HTR-8/SVneo (cell line): Measurements from ENCODE around the gene ATP11A.
"Not testable (repeated sequence)": the region's sequence is repeated elsewhere in the genome, so short reads cannot be mapped to it uniquely, and the experiment has no call there.

ENCODE experiments used
- DNase-seq: peaks from one replicate; pipeline ENCODE4 v3.0.0; 2011; ENCODE audit warnings: low spot score, mixed read lengths; ENCODE audit not compliant: insufficient read length
- FAIRE-seq: peaks from 2 replicates; lab custom pipeline; 2011; peaks lifted over from hg19 to GRCh38; lab: Jason Lieb, UNC

The ATP11A gene

DNA sequence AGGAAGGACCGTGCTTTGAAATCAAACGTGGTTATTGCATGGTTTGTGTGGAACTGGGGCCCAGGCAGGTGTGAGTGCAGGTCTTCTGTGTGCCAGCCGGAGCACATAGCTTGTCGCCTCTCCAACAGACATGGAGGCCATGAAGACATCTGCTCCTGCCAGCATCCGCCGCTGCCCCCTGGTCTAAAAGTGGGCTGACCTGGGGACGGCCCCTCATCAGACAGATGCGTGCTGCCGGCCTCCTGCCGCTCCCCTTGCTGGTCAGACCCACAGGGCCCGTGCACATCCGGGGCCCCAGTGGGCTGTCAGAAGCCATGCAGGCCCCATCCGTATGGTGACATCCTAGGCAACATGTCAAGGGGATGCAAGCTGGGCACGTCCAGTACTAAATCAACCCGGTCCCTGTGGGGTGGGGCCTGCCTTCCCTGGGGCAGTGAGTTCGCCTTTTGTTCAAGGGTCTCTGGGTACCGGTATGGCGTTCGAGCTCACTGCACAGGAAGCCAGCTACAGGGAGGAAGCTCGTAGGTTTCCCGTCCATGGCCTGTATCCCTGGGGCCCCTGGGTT, 191.2 kb downstream of the ATP11A start:
- FAIRE-seq: no peak
- no peak for DNase-seq

DNA sequence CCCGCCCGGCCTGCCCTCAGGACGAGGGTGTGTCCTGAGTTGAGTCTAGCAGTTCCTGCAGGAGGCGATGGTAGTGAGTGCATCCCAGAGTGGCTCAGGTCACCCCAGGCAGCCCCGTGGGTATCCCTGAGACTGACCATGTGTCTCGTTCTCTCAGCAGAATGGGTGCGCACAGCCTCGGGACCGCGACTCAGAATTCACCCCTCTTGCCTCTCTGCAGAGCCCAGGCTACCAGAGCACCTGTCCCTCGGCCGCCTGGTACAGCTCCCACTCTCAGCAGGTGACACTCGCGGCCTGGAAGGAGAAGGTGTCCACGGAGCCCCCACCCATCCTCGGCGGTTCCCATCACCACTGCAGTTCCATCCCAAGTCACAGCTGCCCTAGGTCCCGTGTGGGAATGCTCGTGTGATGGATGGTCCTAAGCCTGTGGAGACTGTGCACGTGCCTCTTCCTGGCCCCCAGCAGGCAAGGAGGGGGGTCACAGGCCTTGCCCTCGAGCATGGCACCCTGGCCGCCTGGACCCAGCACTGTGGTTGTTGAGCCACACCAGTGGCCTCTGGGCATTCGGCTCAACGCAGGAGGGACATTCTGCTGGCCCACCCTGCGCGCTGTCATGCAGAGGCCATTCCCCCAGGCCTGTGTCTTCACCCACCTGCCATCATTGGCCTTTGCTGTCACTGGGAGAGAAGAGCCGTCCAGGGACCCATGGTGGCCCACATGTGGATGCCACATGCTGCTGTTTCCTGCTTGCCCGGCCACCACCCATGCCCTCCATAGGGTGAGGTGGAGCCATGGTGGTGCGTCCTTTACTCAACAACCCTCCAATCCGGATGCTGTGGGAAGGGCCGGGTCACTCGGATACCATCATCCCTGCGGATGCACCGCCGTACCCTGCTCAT, 192.1 kb downstream of the ATP11A start:
- DNase-seq: no peak
- FAIRE-seq: no peak

- FAIRE-seq (no peak), DNase-seq (no peak)
These were observed 192.8 kb downstream of the ATP11A start for GRCh38 chr13:112882555-112883024.

DNA sequence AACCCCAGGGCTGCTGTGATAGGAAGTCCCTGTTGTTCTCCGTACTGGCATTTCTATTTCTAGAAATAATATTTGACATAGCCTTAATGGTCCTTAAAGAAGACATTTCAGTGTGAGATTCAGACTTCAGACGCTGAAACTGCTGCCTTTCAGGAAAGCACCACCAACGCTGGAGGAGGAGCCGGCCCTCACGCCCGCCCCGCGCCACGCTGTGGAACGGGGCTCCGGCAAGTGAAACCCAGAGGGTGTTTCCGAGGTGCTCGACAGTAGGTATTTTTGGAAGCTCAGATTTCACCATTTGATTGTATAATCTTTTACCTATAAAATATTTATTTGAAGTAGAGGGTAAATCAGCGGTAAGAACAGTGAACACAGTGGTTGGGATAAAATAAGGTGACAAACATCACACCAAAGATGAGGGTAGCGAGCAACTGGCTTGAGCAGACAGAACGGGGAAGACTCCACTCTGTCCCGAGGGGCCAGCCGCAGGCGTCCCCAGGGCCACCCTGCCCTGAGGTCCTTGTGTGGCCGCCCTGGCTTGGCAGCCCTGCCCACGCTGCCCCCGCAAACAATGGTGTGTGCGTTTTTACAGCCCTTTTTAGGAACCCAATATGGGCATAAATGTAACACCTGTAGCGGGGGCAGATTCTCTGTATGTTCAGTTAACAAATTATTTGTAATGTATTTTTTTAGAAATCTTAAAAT, 193.6 kb downstream of the ATP11A start:
- DNase-seq (no peak), FAIRE-seq (no peak)

DNA sequence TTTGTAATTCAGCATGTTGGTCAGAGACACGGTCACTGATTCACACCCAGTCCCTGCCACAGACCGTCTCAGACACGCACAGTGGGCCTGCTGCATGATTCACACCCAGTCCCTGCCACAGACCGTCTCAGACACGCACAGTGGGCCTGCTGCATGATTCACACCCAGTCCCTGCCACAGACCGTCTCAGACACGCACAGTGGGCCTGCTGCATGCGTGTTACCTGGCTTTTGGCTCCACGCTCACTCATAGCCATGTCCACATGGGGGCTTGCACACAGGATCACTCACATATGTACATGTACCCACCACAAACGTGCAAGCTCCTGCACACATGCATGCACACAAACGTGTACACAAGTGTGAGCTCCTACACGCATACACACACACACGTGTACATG, 194.9 kb downstream of the ATP11A start:
- not testable (repeated sequence) for DNase-seq, FAIRE-seq

DNA sequence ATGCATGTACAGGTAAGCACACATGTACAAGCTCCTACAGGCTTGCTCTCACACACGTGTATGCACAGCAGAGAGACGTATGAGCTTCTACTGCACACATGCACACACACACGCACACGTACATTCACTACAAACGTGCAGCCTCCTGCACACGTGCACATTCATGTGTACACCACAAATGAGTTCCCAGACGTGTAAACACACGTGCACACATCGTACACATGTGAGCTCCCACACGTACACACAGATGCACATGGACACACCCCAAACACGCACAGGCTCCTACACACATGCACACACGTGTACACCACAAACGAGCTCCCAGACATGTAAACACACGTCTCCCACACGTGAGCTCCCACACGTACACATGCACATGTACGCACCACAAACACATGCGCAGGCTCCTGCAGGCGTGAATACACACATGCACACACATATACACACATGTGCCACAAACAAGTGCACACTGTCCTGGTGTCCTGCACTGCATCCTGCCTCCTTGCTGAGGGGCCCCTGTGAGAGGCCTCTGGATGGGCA, 195.5 kb downstream of the ATP11A start:
- DNase-seq (no peak), FAIRE-seq (no peak)

- DNase-seq (no peak), FAIRE-seq (no peak)
These were observed 196.0 kb downstream of the ATP11A start for GRCh38 chr13:112885782-112886268.

- FAIRE-seq (no peak), DNase-seq (no peak)
These were observed 197.3 kb downstream of the ATP11A start for GRCh38 chr13:112887151-112887550.

DNA sequence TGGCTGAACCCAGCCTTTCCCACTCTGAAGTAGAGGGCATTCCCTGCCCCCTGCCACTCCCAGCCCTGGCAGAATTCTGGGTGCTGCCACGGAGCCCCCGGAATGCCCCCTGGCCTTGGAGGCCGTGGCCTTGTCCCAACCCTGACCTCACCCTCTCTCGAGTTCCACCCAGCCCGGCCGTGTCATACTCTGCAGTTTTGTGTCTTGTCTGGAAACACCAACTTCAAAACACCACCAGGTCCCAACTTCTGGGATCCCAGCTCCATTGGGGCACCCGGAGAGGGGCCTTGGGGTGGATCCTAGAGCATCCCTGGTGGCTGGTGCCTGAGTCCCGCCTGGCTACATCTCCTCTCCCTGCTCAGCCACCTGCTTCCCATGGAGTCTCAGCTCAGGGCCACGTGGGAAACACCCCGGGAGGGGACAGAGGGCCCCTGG, 197.7 kb downstream of the ATP11A start:
- no peak for DNase-seq
- FAIRE-seq: no peak

- no peak for DNase-seq
- FAIRE-seq: no peak
These were observed 198.6 kb downstream of the ATP11A start for GRCh38 chr13:112888238-112889111.

GRCh38 chr13:112889351-112890290, 199.8 kb downstream of the ATP11A start:
- no peak for DNase-seq
- FAIRE-seq: no peak

DNA sequence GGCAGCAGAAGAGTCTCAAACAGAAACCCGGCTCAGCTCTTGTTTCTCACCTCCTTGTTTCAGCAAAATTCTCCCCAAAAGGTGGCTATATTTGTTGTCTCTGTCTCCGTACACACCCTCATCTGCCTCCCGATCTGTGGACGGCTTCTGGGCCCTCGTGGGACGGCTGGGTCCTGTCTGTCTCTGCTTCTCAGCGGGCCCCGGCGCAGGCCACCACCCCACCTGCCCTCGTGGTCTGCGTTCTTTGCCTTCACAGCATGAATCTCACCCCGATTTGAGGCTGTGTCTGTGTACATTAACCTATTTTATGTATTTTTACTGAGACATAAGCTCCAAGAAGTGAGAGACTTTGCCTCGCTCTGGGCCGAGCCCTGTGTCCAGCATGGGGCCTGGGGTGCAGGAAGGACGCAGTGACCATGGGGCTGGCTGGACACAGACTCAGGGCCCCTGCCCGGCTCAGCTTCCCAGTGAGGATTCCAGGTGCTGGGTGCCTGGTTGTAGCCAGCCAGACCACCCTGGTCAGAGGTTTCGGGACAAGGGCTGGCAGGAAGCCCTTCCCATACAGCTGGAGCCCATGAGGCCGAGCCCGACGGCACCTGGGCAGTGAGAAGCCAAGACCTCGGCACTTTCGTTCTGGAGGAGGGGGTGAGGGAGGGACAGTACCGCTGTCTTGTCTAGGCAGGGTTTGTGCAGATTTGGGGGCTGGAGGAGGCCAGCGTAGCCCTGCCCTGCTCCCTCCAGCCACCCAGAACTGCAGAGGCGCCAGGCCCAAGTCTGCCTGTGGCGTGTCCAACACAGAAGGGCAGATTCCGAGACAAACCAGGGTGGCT, 200.7 kb downstream of the ATP11A start:
- DNase-seq (no peak), FAIRE-seq (no peak)

DNA sequence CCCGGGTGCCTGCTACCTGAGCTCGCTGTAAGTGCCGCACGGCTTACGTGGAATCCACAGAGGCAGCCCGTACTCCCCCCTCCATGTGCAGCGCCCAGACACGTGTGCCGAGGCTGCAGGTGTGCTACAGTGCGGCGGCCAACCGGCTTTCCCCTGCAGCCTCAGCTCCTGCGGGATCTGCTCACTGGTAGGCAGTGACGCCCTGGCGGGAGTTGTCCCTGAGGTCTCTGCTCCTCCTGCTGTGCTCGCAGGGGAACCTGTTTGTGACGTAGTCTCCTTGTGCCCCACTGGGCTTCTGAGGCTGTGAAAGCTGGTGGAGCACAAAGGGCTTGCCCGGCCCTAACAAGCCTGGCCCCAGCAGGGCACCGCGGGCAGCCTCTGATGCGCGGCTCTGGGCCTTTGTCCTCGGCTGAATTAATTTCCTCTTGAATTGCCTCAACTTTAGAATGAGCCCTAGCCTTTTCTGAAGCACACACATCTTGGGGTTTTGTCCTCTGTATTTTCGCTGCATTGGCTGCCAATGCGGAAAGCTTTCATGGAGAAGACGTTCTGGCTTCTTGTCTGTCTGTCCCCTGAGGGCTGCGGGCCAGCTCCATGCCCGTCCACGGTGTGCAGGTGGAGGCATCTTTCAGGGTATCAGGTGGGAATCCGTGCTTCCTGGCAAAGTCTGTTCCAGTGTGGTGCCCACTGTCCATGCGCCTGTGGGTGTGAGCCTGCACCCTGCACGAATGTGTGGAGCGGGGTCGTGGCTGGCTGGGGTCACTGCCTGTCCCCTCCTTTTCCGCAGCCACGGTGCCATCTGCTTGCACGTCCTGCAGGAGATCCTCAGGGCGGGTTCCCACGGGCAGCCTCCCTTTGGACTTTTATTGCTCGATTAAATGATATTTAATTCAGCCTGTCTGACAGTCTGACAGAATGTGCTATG, 201.9 kb downstream of the ATP11A start:
- no peak for FAIRE-seq
- no peak for DNase-seq

DNA sequence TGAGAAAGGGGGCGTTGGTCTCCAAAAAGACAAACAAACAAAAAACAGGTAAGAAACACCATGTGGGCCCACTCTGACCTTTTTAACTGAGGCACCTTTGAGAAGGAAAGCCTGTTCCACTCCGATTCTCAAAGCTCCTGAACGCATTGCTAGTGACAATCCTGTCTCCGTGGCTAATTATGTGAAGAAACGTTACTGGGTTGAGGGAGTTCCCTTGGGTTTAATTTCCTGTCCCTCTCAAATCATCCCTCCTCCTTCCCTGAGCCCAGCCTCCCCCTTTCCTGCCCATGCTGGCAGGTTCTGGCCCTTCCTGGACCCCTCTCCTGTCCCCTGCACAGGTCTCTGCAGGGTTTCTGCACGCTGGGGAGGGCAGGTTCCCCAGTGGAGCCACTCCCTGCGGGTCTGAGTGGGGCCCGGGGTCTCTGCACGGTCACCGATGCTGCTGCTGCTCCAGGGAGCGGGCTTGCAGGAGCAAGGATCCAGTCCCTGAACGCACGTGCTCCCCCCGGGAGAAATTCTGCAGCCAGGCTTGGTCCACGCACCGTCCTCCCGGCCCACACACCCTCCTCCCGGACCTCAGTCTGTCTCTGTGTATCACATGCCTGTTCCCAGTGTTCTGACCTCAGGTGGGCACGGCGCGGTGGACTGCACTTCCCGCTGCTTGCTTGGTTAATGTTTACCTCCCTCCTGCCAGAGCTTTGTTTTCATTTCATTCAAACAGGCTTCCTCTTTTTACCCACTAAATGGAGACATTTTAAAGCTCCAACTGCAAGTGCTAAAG, 202.8 kb downstream of the ATP11A start:
- no peak for DNase-seq
- no peak for FAIRE-seq

DNA sequence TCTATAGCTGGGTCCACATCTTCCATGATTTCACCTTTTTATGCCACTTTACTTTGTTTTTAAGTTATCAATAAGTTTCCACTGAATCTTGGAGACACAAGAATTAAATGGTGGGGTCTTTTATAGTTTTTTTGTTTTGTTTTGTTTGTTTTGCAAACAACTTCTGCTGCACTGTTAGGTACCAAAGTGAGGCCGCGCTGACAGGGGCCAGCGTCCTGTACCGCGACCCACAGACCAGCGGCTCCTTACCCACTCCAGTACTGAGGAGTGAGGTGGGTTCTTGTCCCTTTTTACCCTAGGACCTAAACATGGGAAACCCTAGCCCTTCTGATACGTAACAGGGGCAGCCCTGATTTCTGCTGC, 203.3 kb downstream of the ATP11A start:
- FAIRE-seq: no peak
- no peak for DNase-seq
